Fibroblast of upper back skin (primary cell): ENCODE results near the gene NR4A3.
"Not testable (repeated sequence)": the region's sequence is repeated elsewhere in the genome, so short reads cannot be mapped to it uniquely, and the experiment has no call there.

Experiments used
- DNase-seq: peaks from one replicate; pipeline ENCODE4 v3.0.0-alpha.2; 2013

NR4A3 gene

DNA sequence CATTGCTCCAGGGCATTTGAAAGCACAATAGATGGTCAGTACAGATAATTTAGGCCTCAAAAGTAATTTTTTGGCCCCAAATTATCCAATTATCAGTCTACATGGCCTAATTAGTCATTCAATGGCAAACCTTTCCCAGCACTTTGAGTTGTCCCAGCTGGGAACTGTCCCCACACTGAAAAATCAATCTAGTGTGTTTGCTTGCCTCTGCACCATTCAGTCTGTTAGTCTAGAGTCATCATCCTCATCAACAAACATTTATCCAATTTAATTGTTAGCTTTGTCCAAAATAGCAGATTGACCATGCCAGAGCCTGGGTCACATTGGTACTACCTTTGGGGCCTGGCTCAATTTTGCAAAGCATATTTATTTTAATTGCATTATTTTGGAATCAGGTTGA is 13.9 kb downstream of the NR4A3 start:
- no peak for DNase-seq

DNA sequence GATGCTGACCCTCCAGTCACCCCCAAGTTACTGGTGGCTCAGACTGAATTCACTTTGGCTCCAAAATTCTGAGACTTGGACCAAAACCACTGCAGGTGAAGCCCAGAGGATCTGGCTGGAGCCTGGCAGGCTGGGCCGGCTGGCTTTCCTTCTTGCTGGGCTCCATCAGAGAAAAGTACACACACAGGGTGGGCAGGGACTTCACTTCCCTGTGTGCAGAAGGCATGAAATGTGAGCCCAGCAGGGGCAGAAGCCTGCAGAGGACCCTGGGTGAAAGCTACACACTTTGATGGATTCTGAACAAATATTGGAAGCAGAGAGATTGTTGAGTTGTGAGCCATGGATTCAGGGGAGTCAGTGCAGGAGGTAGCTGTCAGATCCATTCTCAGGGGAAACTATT is 18.4 kb downstream of the NR4A3 start:
- no peak for DNase-seq

DNA sequence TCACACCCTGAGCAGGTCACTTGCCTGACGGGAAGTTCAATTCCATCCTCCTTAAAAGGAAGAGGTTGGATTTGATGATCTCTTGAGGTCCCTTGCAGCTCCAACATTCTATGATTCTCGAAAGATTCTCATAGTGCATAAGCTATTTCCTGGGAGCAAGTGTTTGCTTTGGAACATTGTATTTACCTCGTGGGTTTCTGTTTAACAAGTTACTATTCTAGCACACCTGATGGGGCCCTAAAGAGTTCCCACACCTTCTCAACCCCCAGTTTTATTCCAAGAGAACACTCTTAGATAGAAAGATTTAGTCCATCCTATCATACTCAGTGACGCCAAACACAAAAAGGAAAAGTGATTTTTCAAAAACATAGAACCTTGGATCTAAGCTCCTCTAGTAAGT is 23.4 kb downstream of the NR4A3 start:
- DNase-seq, result no peak

DNA sequence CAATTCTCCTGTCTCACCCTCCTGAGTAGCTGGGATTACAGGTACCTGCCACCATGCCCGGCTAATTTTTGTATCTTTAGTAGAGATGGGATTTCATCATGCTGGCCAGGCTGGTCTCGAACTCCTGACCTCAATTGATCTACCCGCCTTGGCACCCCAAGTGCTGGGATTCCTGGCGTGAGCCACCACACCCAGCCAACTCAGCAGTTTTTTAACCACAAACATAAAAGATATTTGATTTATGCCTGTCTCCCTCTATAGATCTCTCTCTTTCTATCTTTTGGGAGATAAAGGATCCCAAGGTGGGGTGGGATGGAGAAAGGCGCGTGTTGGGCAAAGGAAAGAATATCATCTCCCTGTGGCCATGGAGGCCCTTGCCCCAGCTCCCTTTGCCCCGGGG is 26.8 kb downstream of the NR4A3 start:
- DNase-seq, result no peak

DNA sequence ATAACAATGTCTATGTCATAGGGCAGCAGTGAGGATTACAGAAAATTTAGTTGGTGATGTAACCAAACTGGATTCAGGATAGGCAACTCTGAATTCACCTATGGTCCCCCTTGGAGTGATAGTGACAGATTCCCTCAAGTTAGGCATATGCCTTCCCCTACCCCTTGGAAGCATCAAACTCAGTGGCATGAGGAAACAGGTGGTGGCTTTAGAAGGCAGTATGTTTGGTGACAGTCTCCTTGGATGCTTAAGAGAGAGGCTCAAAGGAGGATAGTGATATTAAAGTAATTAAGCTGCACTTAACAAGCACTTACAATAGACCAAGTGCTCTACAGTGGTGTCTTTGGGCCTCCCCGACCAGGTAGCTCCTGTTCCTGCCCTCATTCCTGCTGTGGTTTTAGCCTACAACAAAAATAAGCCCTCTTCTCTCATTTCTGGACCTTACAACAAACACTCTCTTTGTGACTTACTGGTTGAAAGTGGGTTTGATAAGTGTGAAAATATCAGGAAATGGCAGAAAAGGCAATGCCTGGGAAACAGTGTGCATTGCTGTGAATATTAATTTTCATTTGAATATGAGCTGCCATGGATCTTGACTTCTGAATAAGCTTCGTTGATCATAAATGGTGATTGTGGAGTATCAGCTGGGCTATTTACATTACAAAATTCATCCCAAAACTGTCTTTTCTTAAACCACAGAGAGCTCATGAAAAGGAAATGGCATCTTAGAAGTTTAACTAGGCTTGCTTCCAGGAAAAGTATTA is 29.2 kb downstream of the NR4A3 start:
- DNase-seq, result no peak

DNA sequence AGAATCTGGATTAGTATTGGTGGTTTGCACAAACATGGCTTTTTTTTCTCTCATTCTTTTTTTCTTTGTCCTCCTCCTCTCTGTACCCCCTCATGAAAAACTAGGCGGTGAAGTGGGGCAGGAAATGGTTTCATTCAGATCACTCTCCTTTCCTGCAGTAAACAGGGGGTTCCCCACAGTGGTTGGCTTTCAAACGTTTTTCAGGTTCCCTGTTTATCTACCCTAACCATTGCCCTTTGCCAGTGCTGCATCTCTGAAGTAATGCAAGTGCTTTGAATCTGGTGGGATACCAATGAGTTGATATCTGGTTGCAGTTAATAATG is 29.8 kb downstream of the NR4A3 start:
- no peak for DNase-seq

DNA sequence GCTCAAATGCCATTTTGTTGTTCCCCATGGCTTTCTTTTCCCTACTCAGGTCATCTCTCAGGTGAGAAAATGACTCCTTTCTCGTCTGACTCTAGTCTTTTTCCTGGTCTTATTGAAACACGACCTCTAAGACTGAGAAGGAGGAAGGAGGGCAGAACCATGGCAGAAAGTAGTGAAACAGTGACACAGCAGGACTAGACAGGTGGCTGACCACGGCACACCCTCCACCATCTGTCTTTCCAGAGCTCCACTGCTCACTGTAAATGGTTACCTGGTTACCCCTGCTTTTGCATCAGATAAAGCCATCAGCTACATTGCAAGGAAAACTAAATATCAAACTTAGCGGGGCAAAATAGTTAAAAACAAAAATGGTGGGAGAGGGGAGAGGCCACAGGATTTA is 30.9 kb downstream of the NR4A3 start:
- DNase-seq, result no peak

DNA sequence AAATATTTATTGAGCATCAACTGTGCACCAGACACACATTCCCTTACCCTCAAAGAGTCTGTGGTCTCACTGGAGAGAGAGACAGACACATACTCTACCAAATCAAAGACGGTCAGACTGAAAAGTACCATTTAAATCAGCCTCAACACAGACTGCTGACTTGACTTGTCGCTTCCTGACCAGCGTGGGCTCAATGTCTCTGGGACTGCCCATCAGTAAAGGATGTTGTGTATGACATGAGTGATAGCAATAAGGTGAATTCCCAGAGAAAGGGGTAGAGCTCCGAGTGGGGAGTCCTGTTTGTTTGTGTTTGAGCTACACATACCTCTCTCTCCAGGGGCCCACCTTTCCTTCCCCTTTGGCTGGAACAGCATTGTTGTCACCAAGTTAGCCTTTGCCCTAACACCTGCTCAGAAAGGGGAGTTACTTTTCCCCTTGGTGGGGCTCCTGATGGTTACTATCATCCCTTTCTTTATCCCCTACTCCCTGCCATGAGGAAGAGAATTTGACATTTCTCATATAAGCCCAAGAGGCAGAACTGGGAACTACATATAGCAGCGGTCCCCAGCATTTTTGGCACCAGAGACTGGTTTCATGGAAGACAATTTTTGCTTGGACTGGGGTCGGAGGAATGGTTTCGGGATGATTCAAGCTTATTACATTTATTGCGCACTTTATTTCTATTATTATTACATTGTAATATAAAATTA is 33.9 kb downstream of the NR4A3 start:
- DNase-seq, result no peak

DNA sequence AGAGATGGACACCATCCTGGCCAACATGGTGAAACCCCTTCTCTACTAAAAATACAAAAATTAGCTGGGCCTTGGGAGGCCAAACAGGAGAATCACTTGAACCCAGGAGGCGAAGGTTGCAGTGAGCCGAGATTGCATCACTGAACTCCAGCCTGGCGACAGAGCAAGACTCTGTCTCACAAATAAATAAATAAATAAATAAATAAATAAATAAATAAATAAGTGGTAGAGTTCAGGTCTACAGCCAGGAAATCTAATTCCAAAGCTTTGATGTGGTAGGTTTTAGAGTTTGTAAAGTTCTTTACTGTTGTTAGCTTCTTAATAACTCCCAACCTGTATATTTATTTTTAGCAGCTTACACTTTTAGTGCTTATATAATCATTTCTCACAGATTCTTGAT is 35.9 kb downstream of the NR4A3 start:
- DNase-seq, result not testable (repeated sequence)

DNA sequence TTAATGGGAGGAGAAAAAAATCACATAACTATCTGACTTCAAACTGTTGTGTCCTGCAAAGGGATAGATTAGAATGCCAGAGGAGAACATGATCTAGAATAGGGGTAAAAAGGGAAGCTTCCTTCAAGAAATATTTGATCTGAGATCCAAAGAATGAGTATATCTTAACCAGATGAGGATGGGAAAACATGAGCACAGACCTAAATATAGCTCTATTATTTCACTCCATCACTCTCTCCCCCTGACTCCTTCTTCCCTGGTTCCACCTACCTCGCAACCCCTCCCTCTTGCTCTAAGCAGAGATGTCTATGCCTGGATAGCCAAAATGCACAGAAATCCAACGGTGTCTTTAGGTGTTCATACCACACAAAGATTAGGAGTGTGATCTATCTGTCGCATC is 36.4 kb downstream of the NR4A3 start:
- DNase-seq, result no peak

DNA sequence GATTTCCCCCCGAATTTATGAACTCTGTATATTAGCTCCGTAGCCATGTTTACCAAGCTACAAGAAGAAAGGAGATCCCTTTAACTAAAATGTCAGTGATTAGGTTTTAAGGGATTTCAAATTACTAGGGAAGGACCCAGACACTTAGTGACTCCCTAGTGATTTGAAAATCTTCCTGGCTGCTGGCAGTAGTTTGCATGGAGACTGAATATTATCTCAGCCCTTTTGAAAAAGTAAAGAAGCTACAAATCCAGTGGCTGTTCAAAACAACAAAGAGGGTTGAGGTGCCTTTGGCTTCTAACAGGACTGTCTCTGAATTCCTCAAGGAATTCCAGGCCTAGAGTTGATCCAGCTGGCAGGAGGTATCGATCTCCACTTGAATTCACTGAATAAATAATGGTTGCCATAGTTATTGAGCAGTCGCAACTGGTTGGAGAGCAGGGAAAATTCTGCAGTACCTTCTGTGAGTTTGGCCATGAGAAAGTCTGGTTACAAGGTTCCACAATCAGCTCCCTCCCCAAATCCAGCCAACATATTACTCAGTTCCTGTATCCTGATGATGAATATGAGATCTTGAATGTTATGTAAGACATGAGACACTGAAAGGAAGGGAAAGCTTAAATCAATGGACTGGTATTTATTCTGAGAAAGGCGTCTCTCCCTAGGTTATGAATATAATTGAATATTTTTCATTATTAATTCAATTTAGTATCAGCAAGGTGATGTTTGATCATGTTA is 37.7 kb downstream of the NR4A3 start:
- DNase-seq, result peak; percentile 22

DNA sequence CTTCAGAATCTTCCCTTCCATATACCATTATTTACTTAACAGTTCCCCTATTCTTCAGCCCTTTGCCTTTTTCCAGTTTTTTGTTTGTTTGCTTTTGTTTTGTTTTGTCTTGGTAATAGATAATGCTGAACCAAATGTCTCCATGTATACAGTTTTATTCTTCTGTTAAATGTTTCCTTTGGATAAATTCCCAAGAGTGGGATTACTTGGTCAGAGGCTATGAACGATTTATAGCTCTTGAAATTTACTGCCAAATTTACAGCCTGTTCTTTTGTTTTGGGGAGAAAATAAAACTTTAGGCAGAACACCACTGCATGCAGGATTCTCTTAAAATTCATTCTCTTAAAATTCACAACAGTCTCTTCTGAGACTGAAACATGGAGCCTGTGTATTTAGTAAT is 38.6 kb downstream of the NR4A3 start:
- no peak for DNase-seq

DNA sequence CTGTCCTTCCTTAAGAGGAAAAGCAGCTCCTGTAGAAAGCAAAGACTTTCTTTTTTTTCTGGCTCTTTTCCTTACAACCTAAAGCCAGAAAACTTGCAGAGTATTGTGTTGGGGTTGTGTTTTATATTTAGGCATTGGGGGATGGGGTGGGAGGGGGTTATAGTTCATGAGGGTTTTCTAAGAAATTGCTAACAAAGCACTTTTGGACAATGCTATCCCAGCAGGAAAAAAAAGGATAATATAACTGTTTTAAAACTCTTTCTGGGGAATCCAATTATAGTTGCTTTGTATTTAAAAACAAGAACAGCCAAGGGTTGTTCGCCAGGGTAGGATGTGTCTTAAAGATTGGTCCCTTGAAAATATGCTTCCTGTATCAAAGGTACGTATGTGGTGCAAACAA is 42.3 kb downstream of the NR4A3 start:
- DNase-seq, result no peak

DNA sequence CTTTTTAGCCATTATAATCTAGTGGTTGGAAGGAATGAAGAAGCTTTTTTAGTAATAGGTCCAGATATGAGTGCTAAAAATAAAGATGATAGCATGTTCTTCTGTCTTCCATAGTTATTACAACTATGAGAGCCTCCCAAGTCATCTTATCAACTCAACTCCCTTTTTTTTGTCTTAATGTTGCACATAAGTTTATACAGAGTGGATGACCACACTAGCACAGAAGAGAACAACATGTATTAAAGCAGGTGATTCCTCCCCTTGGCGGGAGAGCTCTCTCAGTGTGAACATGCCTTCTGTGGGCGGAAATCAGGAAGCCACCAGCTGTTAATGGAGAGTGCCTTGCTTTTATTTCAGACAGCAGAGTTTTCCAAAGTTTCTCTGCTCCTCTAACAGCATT is 44.7 kb downstream of the NR4A3 start:
- no peak for DNase-seq

DNA sequence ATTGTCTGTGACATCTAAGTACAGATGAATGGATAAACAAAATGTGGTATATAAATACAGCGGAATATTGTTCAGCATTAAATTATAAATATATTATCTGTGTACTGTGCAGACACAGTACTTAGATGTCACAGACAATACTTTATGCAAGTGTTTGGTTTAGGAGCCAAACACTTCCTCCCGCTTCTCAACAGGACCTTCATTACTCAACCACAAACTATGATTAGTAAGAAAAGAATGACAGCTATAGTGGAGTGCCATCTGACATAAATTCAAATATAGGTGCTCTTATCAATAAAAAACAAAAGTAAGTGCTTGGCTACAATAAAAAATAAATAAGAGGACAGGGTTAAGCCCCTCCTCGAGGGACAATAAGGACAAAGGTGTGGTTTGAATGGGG is 45.9 kb downstream of the NR4A3 start:
- no peak for DNase-seq

DNA sequence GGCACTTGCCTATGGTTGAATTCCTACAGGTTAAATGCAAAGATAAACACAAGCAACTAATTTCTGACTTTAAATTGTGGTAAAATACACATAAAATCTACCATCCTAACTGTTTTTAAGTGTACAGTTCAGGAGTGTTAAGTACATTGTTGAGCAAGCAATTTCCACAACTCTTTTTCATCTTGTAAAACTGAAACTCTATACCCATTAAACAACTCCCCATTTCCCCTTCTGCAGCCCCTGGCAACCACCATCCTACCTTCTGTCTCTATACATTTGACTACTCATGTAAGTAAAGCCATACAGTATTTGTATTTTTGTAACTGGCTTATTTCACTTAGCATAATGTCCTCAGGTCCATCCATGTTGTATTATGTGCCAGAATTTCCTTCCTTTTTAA is 46.3 kb downstream of the NR4A3 start:
- no peak for DNase-seq

DNA sequence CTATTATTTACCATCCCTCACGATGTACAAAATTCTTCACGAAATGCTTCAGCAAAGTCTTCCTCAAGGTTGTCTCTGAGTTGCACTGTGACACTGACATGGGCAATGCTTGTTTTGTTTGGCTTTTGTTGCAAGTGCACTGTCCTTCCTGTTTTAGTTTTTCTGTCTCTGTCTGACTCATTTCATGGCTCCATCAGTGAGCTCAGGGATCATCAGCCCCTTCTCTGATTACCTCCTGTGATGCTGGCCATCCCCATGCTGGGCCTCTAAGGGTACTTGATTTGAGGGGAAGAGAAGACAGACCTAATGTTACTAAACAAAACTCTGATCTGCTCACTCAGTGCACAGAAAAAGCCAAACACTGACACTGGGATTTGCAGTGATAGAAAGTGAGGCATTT is 47.2 kb downstream of the NR4A3 start:
- DNase-seq, result no peak

DNA sequence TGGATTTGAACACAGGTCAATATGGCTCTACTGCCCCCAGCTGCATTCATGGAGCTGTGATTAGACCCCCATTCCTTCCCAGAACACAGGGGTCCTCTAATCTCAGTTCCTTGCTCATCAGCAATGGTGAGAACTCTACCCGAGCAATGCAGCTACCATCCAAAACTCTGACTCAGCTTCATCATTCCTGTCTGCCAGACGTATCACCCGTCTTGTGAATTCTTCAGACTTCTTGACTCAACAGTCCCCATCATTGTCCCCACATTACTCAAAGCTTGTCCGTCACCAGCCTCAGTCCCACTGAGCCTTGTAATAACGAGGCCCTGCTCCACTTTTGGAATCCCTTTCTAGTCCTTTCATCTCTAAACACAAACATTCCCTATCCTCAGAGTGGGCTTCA is 48.4 kb downstream of the NR4A3 start:
- DNase-seq, result peak; percentile 34

DNA sequence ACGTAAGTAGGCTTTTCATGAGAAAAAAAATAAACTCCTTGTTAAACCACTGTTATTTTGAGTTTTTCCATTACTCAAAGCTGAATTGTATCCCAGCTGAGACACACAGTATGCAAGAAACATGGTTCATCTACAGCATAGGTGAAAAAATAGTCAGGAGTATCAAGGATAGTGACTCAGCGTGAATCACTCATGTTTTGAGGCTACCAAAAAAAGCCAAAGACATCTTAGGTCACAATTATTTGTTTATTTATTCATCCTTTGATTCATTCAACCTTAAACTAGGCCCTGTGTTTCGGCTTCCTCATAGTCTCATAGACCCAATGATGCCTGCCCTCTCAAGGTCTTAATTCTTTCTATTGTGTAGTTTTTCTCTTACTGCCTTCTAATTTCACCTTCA is 51.8 kb downstream of the NR4A3 start:
- DNase-seq, result peak; percentile 26

DNA sequence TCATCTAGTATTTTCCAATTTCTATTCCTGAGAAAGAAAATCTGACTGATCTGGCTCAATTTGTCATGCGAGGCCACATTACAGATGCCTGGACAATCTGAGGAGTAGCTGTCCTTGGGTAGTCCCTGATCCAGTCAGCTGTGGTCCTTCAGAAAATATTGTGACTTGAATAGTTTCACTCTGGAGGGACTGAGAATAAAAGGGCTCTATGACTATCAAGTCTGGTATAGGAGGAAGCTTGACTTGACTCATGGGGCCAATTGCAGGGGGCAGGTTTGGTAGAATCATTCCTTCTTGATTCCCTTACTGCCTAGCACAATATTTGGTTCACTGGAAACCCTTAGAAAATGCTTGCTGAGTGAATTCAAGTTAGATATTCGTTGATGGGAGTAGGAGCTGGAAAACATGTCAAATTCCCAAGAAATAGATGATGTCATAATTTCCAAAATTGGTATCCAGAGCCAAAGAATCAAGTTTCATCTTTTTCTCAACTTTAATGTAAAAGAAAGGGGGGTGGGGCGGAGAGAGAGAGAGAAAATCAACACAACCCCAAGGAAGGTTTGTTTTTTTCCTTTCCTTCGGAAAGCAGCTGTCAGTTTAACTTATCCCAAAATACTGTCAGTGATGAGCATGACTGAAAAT is 52.4 kb downstream of the NR4A3 start:
- no peak for DNase-seq

DNA sequence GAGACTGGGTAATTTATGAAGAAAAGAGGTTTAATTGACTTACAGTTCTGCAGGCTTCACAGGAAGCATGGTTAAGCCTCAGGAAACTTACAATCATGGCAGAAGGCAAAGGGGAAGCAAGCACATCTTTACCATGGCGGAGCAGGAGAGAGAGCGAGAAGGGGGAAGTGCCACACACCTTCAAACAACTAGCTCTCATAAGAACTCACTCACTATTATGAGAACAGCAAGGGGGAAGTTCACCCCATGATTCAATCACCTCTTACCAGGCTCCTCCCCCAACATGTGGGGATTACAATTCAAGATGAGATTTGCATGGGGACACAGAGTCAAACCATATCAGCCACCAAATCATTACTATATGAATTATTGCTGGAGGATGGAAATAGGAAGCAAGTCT is 54.5 kb downstream of the NR4A3 start:
- DNase-seq, result no peak

DNA sequence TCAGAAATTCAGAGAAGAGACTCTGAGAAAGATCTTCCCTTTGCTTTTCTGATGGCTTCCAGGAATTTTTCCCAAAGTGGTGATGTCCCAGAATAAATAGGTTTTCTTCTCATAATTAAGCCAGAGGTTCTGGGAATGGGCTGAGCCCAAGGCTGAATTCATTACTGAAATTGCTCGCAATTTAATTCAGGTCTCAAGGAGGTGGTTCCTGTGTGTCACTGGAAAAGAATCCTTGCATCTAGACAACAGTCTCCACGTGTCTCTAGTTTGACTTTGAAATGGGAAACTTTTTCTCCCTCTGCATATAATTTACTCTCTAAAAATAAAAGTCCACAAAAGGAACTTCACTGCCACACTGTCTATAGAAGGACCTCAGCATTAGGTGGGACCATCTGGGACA is 57.0 kb downstream of the NR4A3 start:
- peak; percentile 19 for DNase-seq

DNA sequence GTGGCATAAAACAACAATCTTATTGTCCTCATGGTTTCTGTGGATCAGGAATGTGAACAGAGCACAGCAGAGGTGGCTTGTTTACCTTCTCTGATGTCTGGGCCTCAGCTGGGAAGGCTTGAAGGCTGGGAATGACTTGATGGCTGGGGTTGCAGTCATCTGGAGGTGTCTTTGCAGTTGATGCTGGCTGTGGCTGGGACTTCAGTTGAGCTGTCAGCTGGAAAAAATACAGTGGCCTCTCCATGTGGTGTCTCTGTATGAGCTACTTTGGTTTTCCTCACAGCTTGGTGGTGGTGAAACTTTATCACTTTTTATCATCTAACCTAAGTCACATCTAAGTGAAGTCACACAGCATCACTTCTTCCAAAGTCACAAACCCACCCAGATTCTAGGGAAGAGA is 60.1 kb downstream of the NR4A3 start:
- no peak for DNase-seq

DNA sequence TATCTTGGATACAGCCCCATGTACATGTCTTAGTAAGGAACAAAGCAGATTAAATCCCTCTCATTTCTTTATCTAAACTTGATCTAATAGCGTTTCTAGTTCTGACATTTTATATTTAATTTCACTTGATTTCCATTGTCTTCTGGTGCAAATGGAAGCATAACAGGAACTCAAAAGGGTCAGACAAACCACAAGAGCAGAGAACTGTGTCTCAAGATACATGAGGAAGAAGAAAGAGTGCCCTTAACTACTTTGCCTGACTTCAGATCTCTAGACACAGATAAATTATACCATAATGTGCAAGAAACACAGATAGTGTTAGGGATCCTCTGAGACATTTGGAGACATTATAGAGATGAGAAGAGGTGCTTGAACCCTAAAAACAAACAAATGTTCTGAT is 64.1 kb downstream of the NR4A3 start:
- DNase-seq, result no peak
